Trophoblast cell (in vitro differentiated cells and primary cell): ENCODE results near the gene ACACA.

Experiments
- DNase-seq, 2 donors: peaks; one replicate each; pipeline ENCODE4 v3.0.0-alpha.2; 2016
- H2AFZ ChIP-seq: 2 replicates; pipeline ENCODE4 v1.6.1; 2013; ENCODE audit warnings: low read length, moderate library complexity, mild to moderate bottlenecking; ENCODE audit not compliant: insufficient read depth, poor library complexity
- H2AK5ac ChIP-seq: 2 replicates; pipeline ENCODE4 v1.6.1; 2013; ENCODE audit warnings: mild to moderate bottlenecking, low read length
- H2BK120ac ChIP-seq: 2 replicates; pipeline ENCODE4 v1.6.1; 2013; ENCODE audit warnings: low read length, mild to moderate bottlenecking, moderate library complexity; ENCODE audit not compliant: insufficient read depth, poor library complexity
- H2BK12ac ChIP-seq: 2 replicates; pipeline ENCODE4 v1.6.1; 2013; ENCODE audit warnings: mild to moderate bottlenecking, low read length, moderate library complexity
- H2BK5ac ChIP-seq: 2 replicates; pipeline ENCODE4 v1.6.1; 2013; ENCODE audit warnings: low read length, low read depth, moderate library complexity, mild to moderate bottlenecking; ENCODE audit not compliant: poor library complexity
- H3K14ac ChIP-seq: 2 replicates; pipeline ENCODE4 v1.6.1; 2013; ENCODE audit warnings: mild to moderate bottlenecking, low read length
- H3K18ac ChIP-seq: 2 replicates; pipeline ENCODE4 v1.6.1; 2013; ENCODE audit warnings: mild to moderate bottlenecking, low read length
- H3K23ac ChIP-seq: 2 replicates; pipeline ENCODE4 v1.6.1; 2013; ENCODE audit warnings: low read length
- H3K27ac ChIP-seq: 2 replicates; pipeline ENCODE4 v1.5.1; 2013; ENCODE audit warnings: low read depth, mild to moderate bottlenecking, inconsistent platforms, low read length, moderate library complexity
- H3K27me3 ChIP-seq: 2 replicates; pipeline ENCODE4 v1.6.1; 2013; ENCODE audit warnings: inconsistent platforms, mild to moderate bottlenecking, low read length, moderate library complexity; ENCODE audit not compliant: insufficient read depth
- H3K36me3 ChIP-seq, 2 experiments: 1 replicate in 1 of 2; 2 replicates in 1 of 2; pipeline ENCODE4 v1.6.1; 2013; ENCODE audit warnings: low read length in 2 of 2, mild to moderate bottlenecking in 2 of 2, moderate library complexity in 1 of 2; ENCODE audit not compliant: insufficient read depth in 2 of 2, control insufficient read depth in 1 of 2
- H3K4ac ChIP-seq: 2 replicates; pipeline ENCODE4 v1.6.1; 2013; ENCODE audit warnings: low read depth, mild to moderate bottlenecking, low read length, moderate library complexity
- H3K4me1 ChIP-seq, 2 experiments: 1 replicate in 1 of 2; 2 replicates in 1 of 2; pipeline ENCODE4 v1.6.1; 2013; ENCODE audit warnings: low read length in 2 of 2, mild to moderate bottlenecking in 2 of 2, moderate library complexity in 1 of 2; ENCODE audit not compliant: insufficient read depth in 2 of 2, control insufficient read depth in 1 of 2
- H3K4me2 ChIP-seq: 2 replicates; pipeline ENCODE4 v1.6.1; 2013; ENCODE audit warnings: inconsistent platforms, mild to moderate bottlenecking, low read length, moderate library complexity
- H3K4me3 ChIP-seq: 2 replicates; pipeline ENCODE4 v1.5.1; 2013; ENCODE audit warnings: mild to moderate bottlenecking, low read depth, low read length, inconsistent platforms
- H3K79me1 ChIP-seq: one replicate; pipeline ENCODE4 v1.6.1; 2013; ENCODE audit warnings: low read length
- H3K79me2 ChIP-seq: 2 replicates; pipeline ENCODE4 v1.6.1; 2013; ENCODE audit warnings: low read length, mild to moderate bottlenecking; ENCODE audit not compliant: control insufficient read depth, insufficient read depth, poor library complexity
- H3K9ac ChIP-seq: 2 replicates; pipeline ENCODE4 v1.6.1; 2013; ENCODE audit warnings: mild to moderate bottlenecking, low read length
- H3K9me3 ChIP-seq: 2 replicates; pipeline ENCODE4 v1.6.1; 2013; ENCODE audit warnings: low read depth, mild to moderate bottlenecking, control low read depth, inconsistent platforms, low read length; ENCODE audit not compliant: insufficient read depth
- H4K12ac ChIP-seq: 2 replicates; pipeline ENCODE4 v1.6.1; 2013; ENCODE audit warnings: low read depth, mild to moderate bottlenecking, low read length, moderate library complexity
- H4K8ac ChIP-seq: 2 replicates; pipeline ENCODE4 v1.6.1; 2013; ENCODE audit warnings: low read depth, mild to moderate bottlenecking, low read length, moderate library complexity
- H4K91ac ChIP-seq: one replicate; pipeline ENCODE4 v1.6.1; 2013; ENCODE audit warnings: low read depth, mild to moderate bottlenecking, low read length, moderate library complexity
- WGBS: extraction: QIAGEN DNeasy Blood & Tissue Kit; methylation state at CpG from one replicate; pipeline ENCODE4 v1.1.7; 2013; ENCODE audit warnings: missing lambda C conversion rate; ENCODE audit not compliant: insufficient read length, insufficient coverage; ENCODE audit errors: extremely low coverage; 5-methylcytosine and 5-hydroxymethylcytosine counted together

The ACACA gene

DNA sequence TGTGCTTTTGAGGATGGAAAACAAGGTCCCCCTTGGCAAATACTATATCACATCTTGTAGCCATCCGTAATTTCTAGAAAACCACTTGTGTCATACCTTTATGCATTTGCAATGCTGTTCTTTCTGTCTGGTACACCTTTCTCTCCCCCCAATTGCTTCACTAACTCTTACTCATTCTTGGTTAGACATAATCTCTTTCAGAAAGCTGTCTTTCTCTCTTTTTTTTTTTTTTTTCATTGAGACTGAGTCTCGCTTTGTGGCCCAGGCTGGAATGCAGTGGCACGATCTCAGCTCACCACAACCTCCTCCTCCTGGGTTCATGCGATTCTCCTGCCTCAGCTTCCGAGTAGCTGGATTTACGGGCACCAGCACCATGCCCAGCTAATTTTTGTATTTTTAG is 125.8 kb downstream of the ACACA start:
- Histone ChIP-seq H3K79me1 (no peaks in the 10 kb centered on the region), H3K27ac (no peak overlapping the region), H3K27me3 (no peaks in the 10 kb centered on the region), H3K18ac (no peak overlapping the region), H3K79me2 (no peaks in the 10 kb centered on the region), H4K8ac (no peak overlapping the region), H2BK12ac (no peak overlapping the region), H3K9me3 (no peaks in the 10 kb centered on the region), H2AFZ (no peak overlapping the region), H3K4me2 (no peak overlapping the region), H4K91ac (no peak overlapping the region), H3K9ac (no peak overlapping the region), H3K23ac (no peak overlapping the region), H3K4me3 (no peak overlapping the region), H3K4me1 (peaks cover 0 to 3% of the 10 kb centered on the region in 2 experiments), H2BK5ac (no peak overlapping the region), H3K36me3 (peaks cover 5 to 8% of the 10 kb centered on the region in 2 experiments), H2BK120ac (no peak overlapping the region), H3K4ac (no peak overlapping the region), H4K12ac (no peak overlapping the region), H2AK5ac (no peak overlapping the region), H3K14ac (no peak overlapping the region)
- no CpG with 5 or more reads among the region's 6 CpGs for WGBS
- DNase-seq = no peak

DNA sequence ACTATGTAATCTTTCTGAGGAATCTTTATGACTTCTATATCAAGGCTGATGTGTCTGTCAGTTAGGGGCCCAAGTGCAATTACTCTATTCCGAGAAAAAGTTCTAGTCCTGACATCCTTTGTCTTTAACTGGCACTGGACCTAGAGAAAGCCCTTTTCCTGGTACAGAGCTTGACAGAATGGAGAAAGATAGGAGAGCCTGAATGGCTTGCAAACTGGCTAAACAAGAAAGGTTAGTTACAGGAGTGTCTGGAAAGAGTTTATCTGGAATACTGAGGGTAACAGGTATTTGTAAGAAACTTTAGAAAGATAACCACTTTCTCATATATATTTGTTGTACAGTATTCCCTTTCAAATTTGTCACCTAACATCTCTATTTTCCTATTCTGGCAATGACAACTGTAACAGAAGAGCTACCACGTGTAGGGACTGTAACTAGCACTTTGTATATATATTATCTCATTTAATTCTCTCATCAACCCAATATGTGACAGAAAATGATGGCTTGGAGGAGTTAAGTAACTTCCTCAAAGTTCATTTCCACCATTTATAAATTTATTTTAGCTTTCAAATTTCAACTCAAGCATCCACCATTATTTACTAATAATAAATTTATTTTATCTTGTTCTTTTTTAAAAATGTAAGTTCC is 128.3 kb downstream of the ACACA start:
- Histone ChIP-seq H3K4me1 (peaks cover 0 to 3% of the 10 kb centered on the region in 2 experiments), H4K91ac (no peak overlapping the region), H3K4ac (no peak overlapping the region), H3K4me3 (no peak overlapping the region), H2AK5ac (no peak overlapping the region), H4K8ac (no peak overlapping the region), H3K27ac (peak overlapping the region; percentile 47), H3K9me3 (no peaks in the 10 kb centered on the region), H3K4me2 (peak overlapping the region; percentile 30), H4K12ac (no peak overlapping the region), H3K14ac (no peak overlapping the region), H2BK12ac (no peak overlapping the region), H3K79me1 (no peaks in the 10 kb centered on the region), H3K18ac (no peak overlapping the region), H2AFZ (no peak overlapping the region), H3K27me3 (no peaks in the 10 kb centered on the region), H2BK5ac (no peak overlapping the region), H3K9ac (no peak overlapping the region), H2BK120ac (no peak overlapping the region), H3K23ac (no peak overlapping the region), H3K36me3 (peaks cover 6 to 8% of the 10 kb centered on the region in 2 experiments), H3K79me2 (no peaks in the 10 kb centered on the region)
- no CpG with 5 or more reads among the region's 2 CpGs for WGBS
- peak; percentile 58 to 85 for DNase-seq

GRCh38 chr17:37276475-37276874 is 130.2 kb downstream of the ACACA start:
- Histone ChIP-seq H4K12ac (no peak overlapping the region), H3K18ac (no peak overlapping the region), H2AFZ (no peak overlapping the region), H2BK5ac (no peak overlapping the region), H3K79me1 (no peaks in the 10 kb centered on the region), H2BK12ac (no peak overlapping the region), H3K4me3 (no peak overlapping the region), H3K79me2 (no peaks in the 10 kb centered on the region), H3K9me3 (no peaks in the 10 kb centered on the region), H2AK5ac (no peak overlapping the region), H3K27me3 (no peaks in the 10 kb centered on the region), H3K27ac (no peak overlapping the region), H3K36me3 (peaks cover 6 to 8% of the 10 kb centered on the region in 2 experiments), H3K4ac (no peak overlapping the region), H2BK120ac (no peak overlapping the region), H3K14ac (no peak overlapping the region), H4K91ac (no peak overlapping the region), H3K9ac (no peak overlapping the region), H4K8ac (no peak overlapping the region), H3K4me2 (no peak overlapping the region), H3K23ac (no peak overlapping the region), H3K4me1 (peaks cover 0 to 3% of the 10 kb centered on the region in 2 experiments)
- WGBS = no CpG with 5 or more reads among the region's 1 CpG
- DNase-seq = peak; percentile 75 to 94

DNA sequence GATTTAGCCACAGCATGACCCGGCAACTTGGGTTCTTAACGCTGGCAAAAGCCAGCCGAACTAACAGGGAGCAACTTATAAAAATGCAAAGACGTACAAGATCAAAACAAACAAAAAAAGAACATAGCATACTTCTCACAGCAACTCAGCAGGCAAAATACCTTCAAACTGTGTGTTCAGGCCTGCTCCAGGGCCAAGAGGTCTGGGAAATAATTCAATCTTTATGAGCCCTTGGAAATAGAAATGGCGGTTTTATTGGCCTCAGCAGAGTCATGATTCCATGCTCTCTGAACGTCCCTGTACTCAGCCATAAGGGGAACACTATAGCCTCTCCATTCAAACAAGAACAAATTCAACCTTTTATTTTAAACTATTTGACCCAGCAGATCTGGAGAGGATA is 132.2 kb downstream of the ACACA start:
- Histone ChIP-seq H3K4me3 (no peak overlapping the region), H3K79me1 (no peaks in the 10 kb centered on the region), H2BK120ac (no peak overlapping the region), H3K79me2 (no peaks in the 10 kb centered on the region), H2AK5ac (no peak overlapping the region), H4K12ac (no peak overlapping the region), H2BK12ac (no peak overlapping the region), H3K9ac (no peak overlapping the region), H3K27ac (no peak overlapping the region), H2AFZ (no peak overlapping the region), H3K4me1 (no peaks in the 10 kb centered on the region), H3K9me3 (no peaks in the 10 kb centered on the region), H3K27me3 (no peaks in the 10 kb centered on the region), H2BK5ac (no peak overlapping the region), H3K4me2 (no peak overlapping the region), H3K23ac (no peak overlapping the region), H3K14ac (no peak overlapping the region), H3K4ac (no peak overlapping the region), H3K36me3 (peaks cover 5 to 11% of the 10 kb centered on the region in 2 experiments), H4K91ac (no peak overlapping the region), H4K8ac (no peak overlapping the region), H3K18ac (no peak overlapping the region)
- DNase-seq = no peak
- no CpG with 5 or more reads among the region's 6 CpGs for WGBS
